ENCODE results near the gene ESAM.

Gene ESAM

GRCh38 chr11:124756753-124757227, 5.3 kb downstream of the ESAM start:
- Histone ChIP-seq H3K4me1 (ENCODE audit: control insufficient read depth, insufficient read depth, low read depth, low read length) (peaks cover 37% of the 10 kb centered on the region), H3K9ac (ENCODE audit: low read length) (no peak overlapping the region), H3K27ac (ENCODE audit: low read length, poor library complexity, severe bottlenecking) (no peak overlapping the region), H2BK120ac (ENCODE audit: low read depth, low read length) (no peak overlapping the region), H2BK5ac (ENCODE audit: low read depth, low read length, poor library complexity, severe bottlenecking) (no peak overlapping the region), H3K27me3 (ENCODE audit: control insufficient read depth in 1 of 2, insufficient read depth in 1 of 2, low read length in 2 of 2) (peaks cover 69 to 95% of the 10 kb centered on the region in 2 experiments), H3K4ac (ENCODE audit: low read depth in 1 of 2, low read length in 2 of 2) (no peak overlapping the region), H3K4me2 (ENCODE audit: low read length, poor library complexity, severe bottlenecking) (no peak overlapping the region), H2AFZ (ENCODE audit: low read depth, low read length) (no peak overlapping the region), H2BK12ac (ENCODE audit: low read length in 2 of 2) (no peak overlapping the region), H3K18ac (ENCODE audit: low read depth in 1 of 2, low read length in 2 of 2) (no peak overlapping the region), H2AK5ac (ENCODE audit: low read length, severe bottlenecking) (no peak overlapping the region), H3K23ac (ENCODE audit: low read length in 2 of 2) (no peak overlapping the region), H3K14ac (ENCODE audit: low read length in 2 of 2) (no peak overlapping the region), H3K79me1 (replicated peaks; ENCODE audit: low read length, poor library complexity, severe bottlenecking) (no peaks in the 10 kb centered on the region), H4K91ac (ENCODE audit: low read length) (no peak overlapping the region), H3K4me3 (ENCODE audit: insufficient read depth in 1 of 2, low read depth in 1 of 2, low read length in 2 of 2) (no peak overlapping the region), H3K9me3 (ENCODE audit: control insufficient read depth, low read length) (no peaks in the 10 kb centered on the region), H4K8ac (ENCODE audit: low read length) (no peak overlapping the region), H2BK15ac (ENCODE audit: low read depth, poor library complexity, severe bottlenecking) (no peak overlapping the region), H3K36me3 (ENCODE audit: control insufficient read depth in 1 of 2, insufficient read depth in 2 of 2, low read depth in 1 of 2, low read length in 2 of 2) (no peaks in the 10 kb centered on the region)
- DNase-seq = no peak
- 23% methylated on average over 6 of the region's 6 CpGs for WGBS

DNA sequence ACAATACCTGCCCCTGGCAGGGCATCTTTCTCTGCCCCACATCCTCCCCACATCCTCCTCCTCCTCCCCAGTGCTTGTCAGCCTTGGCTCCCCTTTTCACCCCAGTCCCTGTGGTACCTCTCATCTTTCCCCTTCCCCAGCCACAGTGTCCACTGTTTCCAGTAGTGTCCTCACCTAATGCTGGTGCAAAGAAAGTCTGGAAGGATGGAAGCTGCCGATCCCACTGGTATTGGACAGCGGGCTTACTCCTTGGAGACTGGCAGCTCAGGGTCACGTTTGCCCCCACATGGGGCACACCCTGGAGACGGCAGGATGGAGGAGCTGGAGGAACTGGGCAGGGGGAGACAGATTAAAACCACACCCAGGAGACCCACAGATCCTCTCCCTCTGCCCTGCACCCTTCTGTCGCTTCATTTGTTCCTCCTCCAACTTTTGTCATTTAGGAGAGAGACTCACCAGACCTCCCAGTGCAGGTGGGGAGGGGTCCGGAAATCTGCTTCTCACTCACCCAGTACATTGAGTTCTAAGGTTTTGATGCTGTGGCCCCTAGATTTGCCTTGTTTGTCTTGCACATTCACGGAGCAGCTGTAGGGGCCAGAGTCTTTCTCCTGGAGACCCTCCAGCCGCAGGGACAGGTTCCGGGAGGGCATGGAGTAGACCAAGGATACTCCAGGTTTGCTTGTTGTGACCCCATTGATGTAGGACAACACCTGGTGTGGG, 5.9 kb downstream of the ESAM start:
- Histone ChIP-seq H2BK15ac (ENCODE audit: low read depth, poor library complexity, severe bottlenecking) (no peak overlapping the region), H2AFZ (ENCODE audit: low read depth, low read length) (no peak overlapping the region), H3K23ac (ENCODE audit: low read length in 2 of 2) (no peak overlapping the region)

GRCh38 chr11:124754710-124755109, 7.4 kb downstream of the ESAM start:
- Histone ChIP-seq H3K27me3 (ENCODE audit: control insufficient read depth in 1 of 2, insufficient read depth in 1 of 2, low read length in 2 of 2) (peaks cover 63 to 95% of the 10 kb centered on the region in 2 experiments), H4K8ac (ENCODE audit: low read length) (no peak overlapping the region), H3K14ac (ENCODE audit: low read length in 2 of 2) (no peak overlapping the region), H3K36me3 (ENCODE audit: control insufficient read depth in 1 of 2, insufficient read depth in 2 of 2, low read depth in 1 of 2, low read length in 2 of 2) (no peaks in the 10 kb centered on the region), H3K79me1 (replicated peaks; ENCODE audit: low read length, poor library complexity, severe bottlenecking) (no peaks in the 10 kb centered on the region), H3K4me2 (ENCODE audit: low read length, poor library complexity, severe bottlenecking) (no peak overlapping the region), H2BK120ac (ENCODE audit: low read depth, low read length) (no peak overlapping the region), H3K4me1 (ENCODE audit: control insufficient read depth, insufficient read depth, low read depth, low read length) (peaks cover 25% of the 10 kb centered on the region), H3K23ac (ENCODE audit: low read length in 2 of 2) (no peak overlapping the region), H4K91ac (ENCODE audit: low read length) (no peak overlapping the region), H2AFZ (ENCODE audit: low read depth, low read length) (no peak overlapping the region), H3K18ac (ENCODE audit: low read depth in 1 of 2, low read length in 2 of 2) (no peak overlapping the region), H3K9me3 (ENCODE audit: control insufficient read depth, low read length) (no peaks in the 10 kb centered on the region), H3K4me3 (ENCODE audit: insufficient read depth in 1 of 2, low read depth in 1 of 2, low read length in 2 of 2) (no peak overlapping the region), H2BK15ac (ENCODE audit: low read depth, poor library complexity, severe bottlenecking) (no peak overlapping the region), H3K27ac (ENCODE audit: low read length, poor library complexity, severe bottlenecking) (no peak overlapping the region), H2BK12ac (ENCODE audit: low read length in 2 of 2) (no peak overlapping the region), H2BK5ac (ENCODE audit: low read depth, low read length, poor library complexity, severe bottlenecking) (no peak overlapping the region), H2AK5ac (ENCODE audit: low read length, severe bottlenecking) (no peak overlapping the region), H3K4ac (ENCODE audit: low read depth in 1 of 2, low read length in 2 of 2) (no peak overlapping the region), H3K9ac (ENCODE audit: low read length) (no peak overlapping the region)
- WGBS = 60% methylated on average over 5 of the region's 6 CpGs
- no peak for DNase-seq

More for the DNA sequence above, 5.9 kb downstream of the ESAM start:
- Histone ChIP-seq H3K79me1 (replicated peaks; ENCODE audit: low read length, poor library complexity, severe bottlenecking) (no peaks in the 10 kb centered on the region), H3K27me3 (ENCODE audit: control insufficient read depth in 1 of 2, insufficient read depth in 1 of 2, low read length in 2 of 2) (peaks cover 69 to 95% of the 10 kb centered on the region in 2 experiments), H4K91ac (ENCODE audit: low read length) (no peak overlapping the region), H3K14ac (ENCODE audit: low read length in 2 of 2) (no peak overlapping the region), H3K18ac (ENCODE audit: low read depth in 1 of 2, low read length in 2 of 2) (no peak overlapping the region), H2BK120ac (ENCODE audit: low read depth, low read length) (no peak overlapping the region), H3K27ac (ENCODE audit: low read length, poor library complexity, severe bottlenecking) (no peak overlapping the region), H2AK5ac (ENCODE audit: low read length, severe bottlenecking) (no peak overlapping the region), H2BK12ac (ENCODE audit: low read length in 2 of 2) (no peak overlapping the region), H3K4ac (ENCODE audit: low read depth in 1 of 2, low read length in 2 of 2) (no peak overlapping the region), H3K9me3 (ENCODE audit: control insufficient read depth, low read length) (no peaks in the 10 kb centered on the region), H3K4me1 (ENCODE audit: control insufficient read depth, insufficient read depth, low read depth, low read length) (peaks cover 36% of the 10 kb centered on the region), H4K8ac (ENCODE audit: low read length) (no peak overlapping the region), H3K9ac (ENCODE audit: low read length) (no peak overlapping the region), H3K36me3 (ENCODE audit: control insufficient read depth in 1 of 2, insufficient read depth in 2 of 2, low read depth in 1 of 2, low read length in 2 of 2) (no peaks in the 10 kb centered on the region), H3K4me3 (ENCODE audit: insufficient read depth in 1 of 2, low read depth in 1 of 2, low read length in 2 of 2) (no peak overlapping the region), H3K4me2 (ENCODE audit: low read length, poor library complexity, severe bottlenecking) (no peak overlapping the region), H2BK5ac (ENCODE audit: low read depth, low read length, poor library complexity, severe bottlenecking) (no peak overlapping the region)
- no peak for DNase-seq
- 39% methylated on average over 8 of the region's 9 CpGs for WGBS

GRCh38 chr11:124754309-124754708, 7.8 kb downstream of the ESAM start:
- no peaks in the 10 kb centered on the region for H3K9me3 ChIP-seq (ENCODE audit: control insufficient read depth, low read length)
- H3K27ac ChIP-seq (ENCODE audit: low read length, poor library complexity, severe bottlenecking) = no peak overlapping the region
- H3K4me3 ChIP-seq (ENCODE audit: insufficient read depth in 1 of 2, low read depth in 1 of 2, low read length in 2 of 2) = no peak overlapping the region
- H2BK15ac ChIP-seq (ENCODE audit: low read depth, poor library complexity, severe bottlenecking) = no peak overlapping the region
- H3K4me2 ChIP-seq (ENCODE audit: low read length, poor library complexity, severe bottlenecking) = no peak overlapping the region
- no peak overlapping the region for H3K23ac ChIP-seq (ENCODE audit: low read length in 2 of 2)
- H3K27me3 ChIP-seq (ENCODE audit: control insufficient read depth in 1 of 2, insufficient read depth in 1 of 2, low read length in 2 of 2) = peaks cover 60 to 95% of the 10 kb centered on the region in 2 experiments
- no peak overlapping the region for H3K14ac ChIP-seq (ENCODE audit: low read length in 2 of 2)
- no peak overlapping the region for H4K8ac ChIP-seq (ENCODE audit: low read length)
- no peak for DNase-seq
- H3K18ac ChIP-seq (ENCODE audit: low read depth in 1 of 2, low read length in 2 of 2) = no peak overlapping the region
- H2AFZ ChIP-seq (ENCODE audit: low read depth, low read length) = no peak overlapping the region
- peaks cover 21% of the 10 kb centered on the region for H3K4me1 ChIP-seq (ENCODE audit: control insufficient read depth, insufficient read depth, low read depth, low read length)
- no peaks in the 10 kb centered on the region for H3K36me3 ChIP-seq (ENCODE audit: control insufficient read depth in 1 of 2, insufficient read depth in 2 of 2, low read depth in 1 of 2, low read length in 2 of 2)
- no peak overlapping the region for H4K91ac ChIP-seq (ENCODE audit: low read length)
- H2BK5ac ChIP-seq (ENCODE audit: low read depth, low read length, poor library complexity, severe bottlenecking) = no peak overlapping the region
- 49% methylated on average over 4 of the region's 4 CpGs for WGBS
- H2BK120ac ChIP-seq (ENCODE audit: low read depth, low read length) = no peak overlapping the region
- H3K9ac ChIP-seq (ENCODE audit: low read length) = no peak overlapping the region
- H3K79me1 ChIP-seq (replicated peaks; ENCODE audit: low read length, poor library complexity, severe bottlenecking) = no peaks in the 10 kb centered on the region
- no peak overlapping the region for H2AK5ac ChIP-seq (ENCODE audit: low read length, severe bottlenecking)
- H3K4ac ChIP-seq (ENCODE audit: low read depth in 1 of 2, low read length in 2 of 2) = no peak overlapping the region
- H2BK12ac ChIP-seq (ENCODE audit: low read length in 2 of 2) = no peak overlapping the region

Data from mesenchymal stem cell (in vitro differentiated cells and primary cell).